GM12878 (cell line): Measurements from ENCODE around the gene WDR64. TPM values are rescaled to one million over a fixed set of nuclear protein-coding genes. Genes with fewer than 3 reads are reported as not detected.

Source experiments
- BCL3 ChIP-seq: IDR thresholded peaks from 2 replicates; pipeline ENCODE4 v1.6.1; 2011; ENCODE audit warnings: borderline replicate concordance, low read depth, mild to moderate bottlenecking, moderate library complexity, low read length; ENCODE audit not compliant: insufficient read depth, poor library complexity, severe bottlenecking
- HDAC2 ChIP-seq: fragments of 200-600 bp; sonication (generic); IDR thresholded peaks from 2 replicates; pipeline ENCODE4 v1.6.1; 2017
- IRF3 ChIP-seq: fragments of 450-650 bp; IDR thresholded peaks from 2 replicates; pipeline ENCODE4 v1.6.1; 2014; ENCODE audit warnings: mild to moderate bottlenecking
- MTA3 ChIP-seq: IDR thresholded peaks from 2 replicates; pipeline ENCODE4 v1.6.1; 2012; ENCODE audit warnings: low read length, inconsistent platforms, borderline replicate concordance
- MXI1 ChIP-seq: fragments of 150-350 bp; IDR thresholded peaks from 2 replicates; pipeline ENCODE4 v1.6.1; 2011; ENCODE audit warnings: low read depth, mild to moderate bottlenecking, inconsistent platforms, low read length, improper control_type of control experiment
- NBN ChIP-seq: fragments of 450-650 bp; IDR thresholded peaks from 2 replicates; pipeline ENCODE4 v1.6.1; 2016
- PAX8 ChIP-seq: fragments of 450-650 bp; IDR thresholded peaks from 2 replicates; pipeline ENCODE4 v1.6.1; 2017; ENCODE audit warnings: mild to moderate bottlenecking, moderate library complexity
- SMAD5 ChIP-seq: IDR thresholded peaks from 2 replicates; pipeline ENCODE4 v1.6.1; 2016; ENCODE audit warnings: antibody characterized with exemption, low read depth
- SPI1 ChIP-seq: IDR thresholded peaks from 2 replicates; pipeline ENCODE4 v1.6.1; 2011; ENCODE audit warnings: low read depth, mild to moderate bottlenecking, low read length, moderate library complexity, borderline replicate concordance; ENCODE audit not compliant: insufficient read depth
- STAT1 ChIP-seq: fragments of 450-650 bp; conservative IDR thresholded peaks from 2 replicates; pipeline ENCODE4 v1.6.1; 2014; ENCODE audit warnings: antibody characterized with exemption, mild to moderate bottlenecking
- polyA plus RNA-seq, 11 experiments: library from polyadenylated mRNA; depleted of rRNA in 4 of 11; unstranded in 6 of 11; stranded (reverse) in 5 of 11; fragments of >200 nt; fragmentation: Nextera tagmentation in 4 of 11; fragmentation: Illumina TruSeq in 1 of 11; extraction: Ambion mirVana in 4 of 11; extraction: Trizol in 1 of 11; gene quantifications; 1 replicate in 1 of 11; 2 replicates in 10 of 11; pipeline versions ENCODE4 v1.2.1 to v1.2.3, GENCODE V29; 2011 to 2016; ENCODE audit warnings: inconsistent platforms in 2 of 11, missing spikeins in 2 of 11, low read depth in 1 of 11
- total RNA-seq, 4 experiments: library from RNA; depleted of rRNA in 3 of 4; stranded (reverse); fragments of >200 nt in 3 of 4; fragmentation: Illumina TruSeq in 1 of 4; extraction: Trizol in 1 of 4; gene quantifications; 2 replicates each; pipeline versions ENCODE4 v1.2.1 to v1.2.3, GENCODE V29; 2013 to 2021
- TF ChIP-seq, protein P1 (sequence below): fragments of 450-650 bp; IDR thresholded peaks from 2 replicates; pipeline ENCODE4 v1.6.1; 2016; ENCODE audit warnings: mild to moderate bottlenecking
- TF ChIP-seq, protein P2 (sequence below): IDR thresholded peaks from 2 replicates; pipeline ENCODE4 v1.6.1; 2011; ENCODE audit warnings: low read depth, low read length, improper control_type of control experiment, borderline replicate concordance
- TF ChIP-seq, protein P3 (sequence below): IDR thresholded peaks from 2 replicates; pipeline ENCODE4 v1.6.1; 2011; ENCODE audit warnings: mild to moderate bottlenecking, low read depth, low read length, moderate library complexity; ENCODE audit not compliant: insufficient replicate concordance

The WDR64 gene
- total and polyA plus RNA-seq, 10 of the 15 experiments (the other 5 are each of a cell fraction or from before 2014, with no cell fraction given) = 0.01 TPM; not detected in 9

DNA sequence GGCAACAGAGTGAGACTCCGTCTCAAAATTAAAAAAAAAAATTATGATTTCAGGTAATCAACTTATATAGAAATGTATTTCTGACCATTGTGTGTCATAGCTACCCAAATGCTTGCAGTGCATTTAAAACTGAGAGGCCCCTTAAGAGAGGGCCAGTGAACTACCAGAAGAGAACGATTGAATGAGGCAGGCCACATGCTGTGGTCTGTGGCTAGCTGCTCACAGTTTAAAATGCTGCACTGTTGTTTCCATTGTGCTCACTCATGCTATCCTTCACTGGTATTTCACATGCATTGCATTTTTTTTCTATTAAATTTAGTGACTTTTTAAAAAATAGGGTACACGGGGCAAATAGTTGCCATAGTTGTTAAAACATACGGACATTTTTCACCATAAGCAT lies 37.9 kb upstream of the WDR64 start (continued):
- TF ChIP-seq IRF3 (no peak), NBN (no peak), MXI1 (no peak), SMAD5 (no peak), HDAC2 (no peak), PAX8 (no peak), MTA3 (no peak), SPI1 (no peak), BCL3 (no peak), STAT1 (no peak)
- TF ChIP-seq, protein P1, sequence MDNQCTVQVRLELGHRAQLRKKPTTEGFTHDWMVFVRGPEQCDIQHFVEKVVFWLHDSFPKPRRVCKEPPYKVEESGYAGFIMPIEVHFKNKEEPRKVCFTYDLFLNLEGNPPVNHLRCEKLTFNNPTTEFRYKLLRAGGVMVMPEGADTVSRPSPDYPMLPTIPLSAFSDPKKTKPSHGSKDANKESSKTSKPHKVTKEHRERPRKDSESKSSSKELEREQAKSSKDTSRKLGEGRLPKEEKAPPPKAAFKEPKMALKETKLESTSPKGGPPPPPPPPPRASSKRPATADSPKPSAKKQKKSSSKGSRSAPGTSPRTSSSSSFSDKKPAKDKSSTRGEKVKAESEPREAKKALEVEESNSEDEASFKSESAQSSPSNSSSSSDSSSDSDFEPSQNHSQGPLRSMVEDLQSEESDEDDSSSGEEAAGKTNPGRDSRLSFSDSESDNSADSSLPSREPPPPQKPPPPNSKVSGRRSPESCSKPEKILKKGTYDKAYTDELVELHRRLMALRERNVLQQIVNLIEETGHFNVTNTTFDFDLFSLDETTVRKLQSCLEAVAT = no peak
- TF ChIP-seq, protein P2, sequence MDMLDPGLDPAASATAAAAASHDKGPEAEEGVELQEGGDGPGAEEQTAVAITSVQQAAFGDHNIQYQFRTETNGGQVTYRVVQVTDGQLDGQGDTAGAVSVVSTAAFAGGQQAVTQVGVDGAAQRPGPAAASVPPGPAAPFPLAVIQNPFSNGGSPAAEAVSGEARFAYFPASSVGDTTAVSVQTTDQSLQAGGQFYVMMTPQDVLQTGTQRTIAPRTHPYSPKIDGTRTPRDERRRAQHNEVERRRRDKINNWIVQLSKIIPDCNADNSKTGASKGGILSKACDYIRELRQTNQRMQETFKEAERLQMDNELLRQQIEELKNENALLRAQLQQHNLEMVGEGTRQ = no peak
- TF ChIP-seq, protein P3, sequence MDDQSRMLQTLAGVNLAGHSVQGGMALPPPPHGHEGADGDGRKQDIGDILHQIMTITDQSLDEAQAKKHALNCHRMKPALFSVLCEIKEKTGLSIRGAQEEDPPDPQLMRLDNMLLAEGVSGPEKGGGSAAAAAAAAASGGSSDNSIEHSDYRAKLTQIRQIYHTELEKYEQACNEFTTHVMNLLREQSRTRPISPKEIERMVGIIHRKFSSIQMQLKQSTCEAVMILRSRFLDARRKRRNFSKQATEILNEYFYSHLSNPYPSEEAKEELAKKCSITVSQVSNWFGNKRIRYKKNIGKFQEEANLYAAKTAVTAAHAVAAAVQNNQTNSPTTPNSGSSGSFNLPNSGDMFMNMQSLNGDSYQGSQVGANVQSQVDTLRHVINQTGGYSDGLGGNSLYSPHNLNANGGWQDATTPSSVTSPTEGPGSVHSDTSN = no peak
- TF ChIP-seq, all 136 proteins: peak for 0
